ENCODE measurements around the gene SPOCK1. TPM values are rescaled to one million over a fixed set of nuclear protein-coding genes. Genes with fewer than 3 reads are reported as not detected.

Gene SPOCK1
- total RNA-seq, 1 experiment from 2014 or later = 222 TPM

GRCh38 chr5:137134920-137135532 is 364.1 kb downstream of the SPOCK1 start:
- no peak for DNase-seq (ENCODE audit: extremely low read depth, low read depth)

GRCh38 chr5:137129886-137130680 is 369.0 kb downstream of the SPOCK1 start:
- DNase-seq (ENCODE audit: extremely low read depth, low read depth) = no peak

DNA sequence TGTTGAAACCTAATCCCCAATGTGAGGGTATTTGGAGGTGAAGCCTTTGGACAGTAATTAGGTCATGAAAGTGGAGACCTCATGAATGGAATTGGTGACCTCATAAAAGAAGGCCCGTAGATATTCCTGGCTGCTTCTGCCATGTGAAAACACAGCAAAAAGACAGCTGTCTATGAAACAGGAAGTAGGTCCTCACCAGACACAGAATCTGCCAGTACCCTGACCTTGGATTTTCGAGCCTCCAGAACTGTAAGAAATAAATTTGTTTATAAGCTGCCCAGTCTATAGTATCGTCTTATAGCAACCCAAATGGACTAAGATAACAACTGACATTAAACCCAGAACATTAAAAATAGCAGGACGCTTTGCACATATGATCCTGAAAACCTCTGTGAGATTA is 371.1 kb downstream of the SPOCK1 start:
- DNase-seq (ENCODE audit: extremely low read depth, low read depth) = no peak

DNA sequence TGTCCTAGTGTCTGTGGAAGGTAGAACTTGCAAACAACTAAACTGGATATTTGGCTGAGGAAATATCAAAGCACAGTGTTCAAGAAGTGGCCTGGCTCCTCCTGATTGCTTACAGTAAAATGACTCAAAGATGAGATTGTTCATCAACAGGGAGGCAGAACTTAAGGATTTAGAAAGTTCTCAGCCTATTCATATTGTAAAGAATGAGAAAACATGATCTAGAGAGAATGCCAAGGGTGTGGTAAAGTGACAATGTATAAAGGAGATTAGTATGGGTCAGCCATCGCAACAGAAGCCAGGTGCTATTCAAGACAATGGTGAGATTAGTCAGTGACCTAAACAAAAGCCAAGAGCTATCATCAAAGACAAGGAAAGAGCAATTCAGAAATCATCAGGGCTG is 372.3 kb downstream of the SPOCK1 start:
- no peak for DNase-seq (ENCODE audit: extremely low read depth, low read depth)

DNA sequence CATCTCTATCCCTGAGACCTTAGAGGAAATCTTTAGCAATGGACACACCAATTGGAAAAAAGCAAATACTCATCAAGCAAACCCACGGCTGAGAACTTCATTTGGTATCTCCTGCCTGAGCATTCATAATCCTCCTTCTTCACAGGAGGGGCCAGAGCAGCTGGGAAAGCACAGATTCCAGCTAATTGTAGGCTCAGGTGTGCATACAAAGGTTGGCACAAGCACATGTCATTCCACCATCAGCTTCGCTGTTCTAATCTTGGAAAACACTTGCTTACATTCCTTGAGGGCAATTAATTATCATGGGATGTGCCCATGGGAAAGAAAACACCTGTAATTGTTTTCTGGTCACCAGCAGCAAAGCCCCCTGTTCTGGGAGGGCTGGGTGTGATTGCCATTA is 376.6 kb downstream of the SPOCK1 start:
- no peak for DNase-seq (ENCODE audit: extremely low read depth, low read depth)

GRCh38 chr5:137122075-137122474 is 377.1 kb downstream of the SPOCK1 start:
- DNase-seq (ENCODE audit: extremely low read depth, low read depth) = no peak

GRCh38 chr5:137119321-137119720 is 379.8 kb downstream of the SPOCK1 start:
- DNase-seq (ENCODE audit: extremely low read depth, low read depth) = no peak

GRCh38 chr5:137118629-137119028 is 380.5 kb downstream of the SPOCK1 start:
- no peak for DNase-seq (ENCODE audit: extremely low read depth, low read depth)

- DNase-seq (ENCODE audit: extremely low read depth, low read depth) = no peak
These were observed 384.0 kb downstream of the SPOCK1 start for GRCh38 chr5:137115152-137115551.

DNA sequence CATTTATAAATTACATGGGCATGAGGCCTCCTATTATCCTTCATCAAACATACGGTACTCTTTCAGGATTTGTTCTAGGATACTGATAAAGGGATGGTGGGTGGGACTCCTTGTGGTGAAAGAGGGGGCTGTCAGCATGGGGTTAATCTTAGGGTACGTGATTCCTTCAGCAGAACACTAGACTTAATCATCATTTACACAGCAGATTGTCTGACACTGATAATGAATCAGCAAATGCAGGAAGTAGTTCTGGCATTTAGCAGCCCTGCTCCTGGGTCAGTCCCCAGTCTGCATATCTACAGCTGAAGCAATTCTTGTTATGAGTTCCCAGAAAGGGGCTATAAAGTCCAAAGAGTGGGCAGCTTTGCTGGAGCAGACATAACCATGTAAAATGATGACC is 384.6 kb downstream of the SPOCK1 start:
- no peak for DNase-seq (ENCODE audit: extremely low read depth, low read depth)

DNA sequence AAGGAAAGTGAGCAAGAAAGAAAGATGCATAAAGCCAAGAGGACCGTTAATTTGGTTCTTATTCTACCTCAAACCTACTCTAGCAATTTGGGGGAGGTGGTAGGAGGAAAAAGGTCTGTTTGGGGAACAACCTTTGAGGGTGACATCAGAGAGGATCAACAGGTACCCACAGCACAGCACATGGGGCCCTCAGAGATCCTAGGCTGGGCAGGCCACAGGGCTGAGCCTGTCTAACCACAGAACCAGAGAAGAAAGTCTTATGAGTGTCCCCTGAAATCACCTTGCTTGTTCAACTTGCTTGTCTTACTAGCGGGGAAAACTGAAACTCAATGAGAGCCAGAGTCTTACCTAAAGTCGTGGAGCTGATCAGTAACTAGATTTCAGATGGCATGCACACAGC is 385.2 kb downstream of the SPOCK1 start:
- DNase-seq (ENCODE audit: extremely low read depth, low read depth) = no peak

DNA sequence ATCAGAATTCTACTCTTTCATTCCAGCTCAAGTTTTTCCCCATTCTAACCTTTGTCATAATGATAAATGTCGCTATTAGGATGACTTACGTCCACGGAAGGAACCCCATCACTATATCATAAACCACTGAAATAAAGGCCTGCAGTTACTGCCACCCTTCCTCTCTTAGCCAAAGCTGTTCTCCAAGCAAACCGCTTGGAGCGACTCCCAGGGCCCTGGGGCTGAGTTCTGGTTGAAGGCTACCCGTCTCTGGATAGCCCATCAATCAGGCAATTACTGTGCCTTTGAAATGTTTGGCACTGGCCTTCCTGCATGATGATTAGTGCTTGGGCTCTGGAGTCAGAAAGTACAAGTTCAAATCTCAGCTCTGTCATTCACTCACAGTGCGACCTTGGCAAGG is 386.0 kb downstream of the SPOCK1 start:
- no peak for DNase-seq (ENCODE audit: extremely low read depth, low read depth)

DNA sequence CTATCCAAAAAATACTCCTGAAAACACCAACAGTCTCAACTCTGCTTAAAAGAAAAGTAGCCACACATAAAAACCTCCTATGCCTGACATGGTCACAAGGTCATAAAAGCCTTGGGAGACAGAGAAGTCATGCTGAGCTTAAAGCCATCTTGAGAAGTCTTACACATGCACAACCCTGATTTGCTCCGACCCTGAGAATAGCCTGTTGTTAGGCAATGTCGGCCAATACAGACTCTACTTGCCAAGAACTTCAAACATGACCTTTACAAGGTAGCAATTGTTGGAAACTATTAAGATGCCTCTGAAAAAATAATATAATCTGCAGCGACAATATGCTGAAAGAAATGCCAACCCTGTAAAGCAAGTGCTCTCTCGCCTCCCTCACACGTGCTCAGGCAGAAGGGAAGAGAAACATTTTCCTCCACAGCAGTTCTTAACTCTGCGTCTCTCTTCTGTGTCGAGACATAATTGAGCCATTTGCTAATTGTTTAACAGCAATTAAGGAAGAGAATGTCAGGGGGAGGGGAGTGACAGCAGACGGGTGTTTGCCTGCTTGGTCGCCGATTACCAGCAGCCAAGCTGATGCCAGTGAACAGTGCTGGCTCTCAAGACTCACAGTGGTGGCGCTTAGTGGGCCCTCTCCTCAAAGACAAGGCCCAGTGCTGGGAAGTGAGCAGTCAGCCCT is 393.6 kb downstream of the SPOCK1 start:
- no peak for DNase-seq (ENCODE audit: extremely low read depth, low read depth)

GRCh38 chr5:137101544-137101943 is 397.6 kb downstream of the SPOCK1 start:
- DNase-seq (ENCODE audit: extremely low read depth, low read depth) = no peak

- DNase-seq (ENCODE audit: extremely low read depth, low read depth) = no peak
These were observed 399.5 kb downstream of the SPOCK1 start for GRCh38 chr5:137099651-137100050.

- no peak for DNase-seq (ENCODE audit: extremely low read depth, low read depth)
These were observed 400.5 kb downstream of the SPOCK1 start for GRCh38 chr5:137098663-137099062.

GRCh38 chr5:137098238-137098637 is 400.9 kb downstream of the SPOCK1 start:
- no peak for DNase-seq (ENCODE audit: extremely low read depth, low read depth)

DNA sequence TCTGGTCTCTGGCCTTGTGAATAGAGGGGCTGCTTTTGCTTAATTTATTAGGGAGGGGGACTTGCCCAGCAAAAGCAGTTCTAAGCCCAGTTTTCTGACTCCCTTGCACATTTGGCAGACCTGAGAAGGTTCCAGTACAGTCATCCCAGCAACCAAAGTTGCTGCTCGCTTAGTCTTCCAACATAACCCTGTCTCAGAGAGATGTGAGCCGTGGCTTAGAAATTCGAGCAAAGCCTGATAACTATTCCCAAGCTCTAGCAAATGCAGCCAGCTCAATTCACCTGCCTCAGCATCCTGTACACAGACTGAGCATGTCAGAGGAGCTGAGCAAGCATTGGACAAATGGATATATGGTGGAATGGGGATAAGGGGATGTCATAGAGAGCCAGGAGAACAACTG is 401.9 kb downstream of the SPOCK1 start:
- DNase-seq (ENCODE audit: extremely low read depth, low read depth) = no peak

- no peak for DNase-seq (ENCODE audit: extremely low read depth, low read depth)
These were observed 402.7 kb downstream of the SPOCK1 start for GRCh38 chr5:137096149-137097103.

GRCh38 chr5:137095597-137095996 is 403.5 kb downstream of the SPOCK1 start:
- DNase-seq (ENCODE audit: extremely low read depth, low read depth) = no peak

DNA sequence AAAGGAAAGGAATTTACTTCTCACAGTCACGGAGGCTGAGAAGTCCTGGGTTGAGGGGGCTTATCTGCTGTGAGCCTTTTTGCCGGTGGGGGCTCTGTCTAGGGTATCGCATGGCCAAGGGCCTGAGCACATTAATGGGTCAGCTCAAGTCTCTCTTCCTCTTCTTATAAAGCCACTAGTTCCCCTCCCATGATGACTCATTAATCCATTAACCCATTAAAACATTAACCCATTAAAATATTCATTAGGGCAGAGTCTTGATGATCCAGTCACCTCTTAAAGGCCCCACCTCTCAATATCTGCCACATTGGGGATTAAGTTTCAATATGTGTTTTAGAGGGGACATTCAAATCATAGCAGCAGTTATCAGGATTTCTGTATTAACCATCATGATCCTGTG is 406.3 kb downstream of the SPOCK1 start:
- DNase-seq (ENCODE audit: extremely low read depth, low read depth) = no peak

Measured in NCI-H460 (cell line).